GM19395 (cell line): ENCODE results near the gene ROBO1.
"Not testable (repeated sequence)": the region's sequence is repeated elsewhere in the genome, so short reads cannot be mapped to it uniquely, and the experiment has no call there.

Experiments
- ATAC-seq: cut with Tn5 transposase; IDR thresholded peaks from one replicate; pipeline ENCODE4 v1.9.1; 2021; ENCODE audit warnings: mild to moderate bottlenecking, moderate library complexity; ENCODE audit not compliant: unreplicated experiment

Gene ROBO1

GRCh38 chr3:79767905-79768267, at the start of gene ROBO1:
Gene ROBO1, minus strand, starts transcription at chr3:79767998.
- no peak for ATAC-seq

- ATAC-seq = no peak
Observed at GRCh38 chr3:79817224-79817623, 49.4 kb upstream of the ROBO1 start.

- ATAC-seq = no peak
Observed at GRCh38 chr3:79815478-79815877, 47.7 kb upstream of the ROBO1 start.

GRCh38 chr3:79810581-79810980, 42.8 kb upstream of the ROBO1 start:
- ATAC-seq = no peak

- ATAC-seq = no peak
Observed at GRCh38 chr3:79810092-79810491, 42.3 kb upstream of the ROBO1 start.

GRCh38 chr3:79809106-79809505, 41.3 kb upstream of the ROBO1 start:
- ATAC-seq = no peak

- ATAC-seq = no peak
Observed at GRCh38 chr3:79808515-79808914, 40.7 kb upstream of the ROBO1 start.

GRCh38 chr3:79790177-79790576, 22.4 kb upstream of the ROBO1 start:
- not testable (repeated sequence) for ATAC-seq

- no peak for ATAC-seq
Observed at GRCh38 chr3:79773291-79773690, 5.5 kb upstream of the ROBO1 start.

GRCh38 chr3:79769229-79769628, 1.4 kb upstream of the ROBO1 start:
- no peak for ATAC-seq

GRCh38 chr3:79767194-79767904, 449 bp downstream of the ROBO1 start:
- no peak for ATAC-seq

GRCh38 chr3:79766496-79767193, 1.2 kb downstream of the ROBO1 start:
- ATAC-seq = no peak

GRCh38 chr3:79765911-79766310, 1.9 kb downstream of the ROBO1 start:
- ATAC-seq = no peak

GRCh38 chr3:79761441-79761840, 6.4 kb downstream of the ROBO1 start:
- ATAC-seq = no peak

GRCh38 chr3:79751703-79752102, 16.1 kb downstream of the ROBO1 start:
- no peak for ATAC-seq

- no peak for ATAC-seq
Observed at GRCh38 chr3:79737530-79737929, 30.3 kb downstream of the ROBO1 start.

GRCh38 chr3:79729096-79729495, 38.7 kb downstream of the ROBO1 start:
- no peak for ATAC-seq

GRCh38 chr3:79726786-79727185, 41.0 kb downstream of the ROBO1 start:
- no peak for ATAC-seq

GRCh38 chr3:79724206-79724605, 43.6 kb downstream of the ROBO1 start:
- ATAC-seq = no peak

- ATAC-seq = no peak
Observed at GRCh38 chr3:79690072-79690471, 77.7 kb downstream of the ROBO1 start.

- no peak for ATAC-seq
Observed at GRCh38 chr3:79685108-79685507, 82.7 kb downstream of the ROBO1 start.

GRCh38 chr3:79684041-79684440, 83.8 kb downstream of the ROBO1 start:
- no peak for ATAC-seq

GRCh38 chr3:79672731-79673130, 95.1 kb downstream of the ROBO1 start:
- ATAC-seq = no peak
